T-cell (primary cell): ENCODE data around the gene ZCCHC7. TPM values are rescaled to one million over a fixed set of nuclear protein-coding genes. Genes with fewer than 3 reads are reported as not detected.
"Not testable (repeated sequence)": the region's sequence is repeated elsewhere in the genome, so short reads cannot be mapped to it uniquely, and the experiment has no call there.

Source experiments
- ATAC-seq, 4 experiments: fragments of 200-7000 bp in 3 of 4; fragments of 150-1000 bp in 1 of 4; cut with Tn5 transposase; replicated peaks in 1 of 4; 1 replicate in 3 of 4; 2 replicates in 1 of 4; pipeline ENCODE4 v1.10.0; 2021; ENCODE audit warnings: moderate library complexity in 3 of 4, mild to moderate bottlenecking in 2 of 4, moderate number of reproducible peaks in 1 of 4
- CTCF ChIA-PET, 2 donors: fragments of 300-600 bp; sonication (Branson Sonifier 250); formaldehyde crosslinking; loops; one replicate each; lab custom pipeline; 2022; ENCODE audit warnings: antibody characterized with exemption in 2 of 2; lab: Charles Lee
- POLR2A ChIA-PET, 2 donors: fragments of 300-600 bp; sonication (Branson Sonifier 250); formaldehyde crosslinking; loops; one replicate each; lab custom pipeline; 2022; ENCODE audit warnings: antibody characterized with exemption in 2 of 2; lab: Charles Lee
- DNase-seq, 35 experiments: peaks; one replicate each; pipeline versions ENCODE4 v3.0.0 to v3.0.0-alpha.2; 2013 to 2023
- H3K27ac ChIP-seq: one replicate; pipeline ENCODE4 v1.5.1; 2013; ENCODE audit warnings: low read length
- H3K27me3 ChIP-seq, 2 experiments: replicated peaks in 1 of 2; 1 replicate in 1 of 2; 2 replicates in 1 of 2; pipeline versions ENCODE4 v1.6.1 to v1.7.0; 2013; ENCODE audit warnings: low read length in 1 of 2, mixed read lengths in 1 of 2; ENCODE audit not compliant: control insufficient read depth in 2 of 2, insufficient read depth in 2 of 2; ENCODE audit errors: extremely low read depth in 1 of 2
- H3K36me3 ChIP-seq, 2 donors: 1 replicate in 1 of 2; 2 replicates in 1 of 2; pipeline versions ENCODE4 v1.6.1 to v1.7.0; 2013; ENCODE audit warnings: low read length in 1 of 2; ENCODE audit not compliant: control insufficient read depth in 2 of 2, insufficient read depth in 1 of 2; ENCODE audit errors: extremely low read depth in 1 of 2
- H3K4me1 ChIP-seq, 2 experiments: 1 replicate in 1 of 2; 2 replicates in 1 of 2; pipeline versions ENCODE4 v1.6.1 to v1.7.0; 2013; ENCODE audit warnings: low read length in 2 of 2, mixed read lengths in 1 of 2; ENCODE audit not compliant: insufficient read depth in 2 of 2, control insufficient read depth in 1 of 2; ENCODE audit errors: extremely low read depth in 1 of 2
- H3K4me3 ChIP-seq, 2 donors: 1 replicate in 1 of 2; 2 replicates in 1 of 2; pipeline versions ENCODE4 v1.5.1 to v1.7.0; 2013; ENCODE audit warnings: mild to moderate bottlenecking in 2 of 2, low read length in 1 of 2, moderate library complexity in 1 of 2; ENCODE audit not compliant: control insufficient read depth in 1 of 2; ENCODE audit errors: extremely low read depth in 1 of 2
- H3K9me3 ChIP-seq: 2 replicates; pipeline ENCODE4 v1.7.0; 2013
- H3K27ac Mint-ChIP-seq, 2 donors: one replicate each; pipeline ENCODE4 v1.8.0; 2020 to 2021; ENCODE audit warnings: mild to moderate bottlenecking in 2 of 2, mixed read lengths in 2 of 2
- H3K27me3 Mint-ChIP-seq, 2 donors: one replicate each; pipeline ENCODE4 v1.8.0; 2021 to 2022; ENCODE audit warnings: mixed read lengths in 2 of 2
- H3K36me3 Mint-ChIP-seq: one replicate; pipeline ENCODE4 v1.8.0; 2021; ENCODE audit warnings: mixed read lengths
- H3K4me1 Mint-ChIP-seq, 3 donors: one replicate each; pipeline ENCODE4 v1.8.0; 2020 to 2022; ENCODE audit warnings: mixed read lengths in 3 of 3, mild to moderate bottlenecking in 1 of 3
- H3K4me3 Mint-ChIP-seq, 3 donors: one replicate each; pipeline ENCODE4 v1.8.0; 2020 to 2022; ENCODE audit warnings: mild to moderate bottlenecking in 3 of 3, mixed read lengths in 3 of 3, moderate library complexity in 3 of 3
- H3K9me3 Mint-ChIP-seq, 3 donors: one replicate each; pipeline ENCODE4 v1.8.0; 2020 to 2022; ENCODE audit warnings: mixed read lengths in 3 of 3
- WGBS: methylation state at CpG from one replicate; pipeline ENCODE4 v1.1.5; 2013; ENCODE audit warnings: missing lambda C conversion rate; ENCODE audit not compliant: insufficient coverage; 5-methylcytosine and 5-hydroxymethylcytosine counted together
- total RNA-seq, 35 experiments: library from RNA in 6 of 35; stranded (reverse) in 6 of 35; fragments of 120-200 nt in 1 of 35; gene quantifications; one replicate each; pipeline versions ENCODE4 v1.2.1 to v1.2.4 and lab custom pipeline; 2013 to 2026

The ZCCHC7 gene
- total RNA-seq, 5 donors from 2014 or later (not counting 1 experiment from before 2014, with no cell fraction given) = 29.1 to 44.2 (median 33.5) TPM

DNA sequence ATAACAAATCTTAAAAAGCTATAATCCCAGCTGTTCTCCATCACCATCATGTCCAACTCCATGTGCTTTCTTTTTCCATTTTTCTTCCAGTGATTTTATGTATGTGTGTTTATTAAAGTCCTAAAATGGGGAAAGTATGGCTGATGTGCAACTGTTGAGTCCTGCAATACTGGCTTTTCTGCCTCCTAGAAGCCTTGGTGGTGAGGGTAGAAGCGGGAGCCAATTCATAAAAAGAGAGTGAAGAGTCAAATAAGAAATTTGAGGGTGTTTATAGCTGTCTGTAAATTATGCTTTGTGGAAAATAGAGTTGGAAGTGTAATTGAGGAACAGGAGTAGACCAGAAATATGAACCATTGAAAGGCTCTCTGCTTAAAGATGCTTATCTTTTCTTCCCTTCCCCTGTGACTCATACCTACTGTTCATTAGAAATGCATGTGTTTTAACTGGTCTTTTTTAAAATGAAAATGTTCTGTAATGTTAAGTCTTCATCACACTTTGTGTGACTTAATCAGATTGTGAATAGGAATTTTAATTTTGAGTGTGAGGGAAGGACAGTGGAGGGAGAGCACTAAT lies 80.1 kb downstream of the ZCCHC7 start:
- H3K27ac Mint-ChIP-seq = peak overlapping the region in 1 of 2 donors; percentile 34
- no peak for DNase-seq
- Histone ChIP-seq H3K27ac (no peak overlapping the region), H3K36me3 (no peaks in the 10 kb centered on the region), H3K4me1 (peaks cover 0 to 12% of the 10 kb centered on the region in 2 experiments), H3K4me3 (no peak overlapping the region), H3K9me3 (no peaks in the 10 kb centered on the region), H3K27me3 (no peaks in the 10 kb centered on the region)
- ChIA-PET CTCF (no interaction called here), POLR2A (interaction anchor here (0.6 kb wide), 2 partner anchors 20 to 81 kb away, joined by 3 to 4 read pairs; no protein-coding TSS in a partner anchor)
- H3K4me1 Mint-ChIP-seq = peaks cover 43 to 53% (median 50%) of the 10 kb centered on the region in 3 donors
- H3K9me3 Mint-ChIP-seq = peaks cover 0 to 4% (median 0%) of the 10 kb centered on the region in 3 donors
- H3K4me3 Mint-ChIP-seq = peak overlapping the region in 1 of 3 donors; percentile 3
- ATAC-seq = peak in 2 of 4 experiments; percentile 45 to 52
- peaks cover 51% of the 10 kb centered on the region for H3K36me3 Mint-ChIP-seq
- WGBS = 100% methylated on average over 1 of the region's 1 CpG
- H3K27me3 Mint-ChIP-seq = no peaks in the 10 kb centered on the region

DNA sequence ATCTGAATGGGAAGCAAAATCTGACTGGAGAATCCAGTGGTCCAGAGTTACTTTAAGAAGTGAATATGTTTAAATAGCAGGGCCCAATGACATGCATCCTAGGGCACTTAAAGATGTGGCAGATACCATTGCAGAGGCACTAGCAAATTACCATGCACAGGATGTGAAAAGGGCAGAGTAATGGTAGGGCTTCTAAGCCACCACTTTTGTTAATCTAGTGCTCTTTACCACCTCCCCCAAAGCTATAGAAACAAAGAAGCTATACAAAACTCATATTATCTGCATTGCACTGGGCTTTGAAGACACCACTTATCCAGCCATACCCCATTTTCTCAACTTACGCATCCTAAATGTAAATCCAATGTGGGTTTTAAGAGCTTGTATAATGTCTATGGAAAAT lies 81.2 kb downstream of the ZCCHC7 start:
- H3K9me3 ChIP-seq = no peaks in the 10 kb centered on the region
- Mint-ChIP-seq H3K27ac (no peak overlapping the region), H3K4me1 (peaks cover 42 to 45% (median 44%) of the 10 kb centered on the region in 3 donors), H3K4me3 (no peak overlapping the region), H3K36me3 (peaks cover 51% of the 10 kb centered on the region), H3K9me3 (peaks cover 0 to 4% (median 0%) of the 10 kb centered on the region in 3 donors), H3K27me3 (no peaks in the 10 kb centered on the region)
- H3K27ac ChIP-seq = no peak overlapping the region
- H3K36me3 ChIP-seq = no peaks in the 10 kb centered on the region
- ChIA-PET CTCF (interaction anchor here in 1 of 2 donors (1.0 kb wide), 1 partner anchor 9 kb away, joined by 3 read pairs; no protein-coding TSS in a partner anchor), POLR2A (interaction anchor here in 1 of 2 donors (0.5 kb wide), 1 partner anchor 776 kb away, joined by 3 read pairs; no protein-coding TSS in a partner anchor)
- ATAC-seq (no peak), DNase-seq (no peak)
- peaks cover 0 to 12% of the 10 kb centered on the region in 2 experiments for H3K4me1 ChIP-seq
- H3K4me3 ChIP-seq = no peak overlapping the region
- H3K27me3 ChIP-seq = no peaks in the 10 kb centered on the region
- no CpG with 5 or more reads among the region's 1 CpG for WGBS

DNA sequence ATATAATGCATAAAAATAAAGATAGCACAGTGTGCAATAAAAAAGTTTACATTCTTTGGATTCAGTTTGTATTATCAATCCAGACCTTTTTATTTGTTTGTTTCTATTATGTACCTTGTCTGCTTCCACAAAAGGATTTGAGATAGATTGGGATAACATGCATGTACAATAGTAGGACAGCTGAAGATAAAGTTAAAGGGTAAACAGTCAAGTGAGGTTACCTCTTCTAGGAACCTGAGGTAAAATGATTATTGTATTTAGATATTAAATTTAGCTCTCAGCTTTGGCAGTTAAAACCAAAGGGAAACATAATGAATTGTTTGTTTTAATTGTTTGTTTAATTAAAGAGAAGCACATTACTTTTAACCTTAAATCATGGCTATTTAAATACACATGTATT lies 81.7 kb downstream of the ZCCHC7 start:
- CTCF ChIA-PET = interaction anchor here in 1 of 2 donors (1.0 kb wide), 1 partner anchor 9 kb away, joined by 3 read pairs; no protein-coding TSS in a partner anchor
- peaks cover 39 to 43% (median 41%) of the 10 kb centered on the region in 3 donors for H3K4me1 Mint-ChIP-seq

DNA sequence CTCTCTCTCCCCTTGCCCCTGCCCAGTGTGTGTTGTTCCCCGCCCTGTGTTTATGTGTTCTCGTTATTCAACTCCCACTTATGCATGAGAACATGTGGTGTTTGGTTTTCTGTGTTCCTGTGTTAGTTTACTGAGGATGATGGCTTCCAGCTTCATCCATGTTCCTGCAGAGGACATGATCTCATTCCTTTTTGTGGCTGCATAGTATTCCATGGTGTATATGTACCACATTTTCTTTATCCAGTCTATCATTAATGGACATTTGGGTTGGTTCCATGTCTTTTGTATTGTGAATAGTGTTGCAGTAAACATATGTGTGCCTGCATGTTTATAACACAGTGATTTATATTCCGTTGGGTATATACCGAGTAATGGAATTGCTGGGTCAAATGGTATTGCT lies 83.1 kb downstream of the ZCCHC7 start:
- POLR2A ChIA-PET, H3K36me3 ChIP-seq, H3K27me3 Mint-ChIP-seq, H3K4me1 ChIP-seq, H3K27me3 ChIP-seq, CTCF ChIA-PET, H3K27ac ChIP-seq, H3K27ac Mint-ChIP-seq, H3K9me3 ChIP-seq, ATAC-seq, DNase-seq, H3K9me3 Mint-ChIP-seq, H3K4me3 Mint-ChIP-seq, H3K4me3 ChIP-seq: not testable (repeated sequence)
- 100% methylated on average over 1 of the region's 4 CpGs for WGBS
- peaks cover 31 to 35% (median 32%) of the 10 kb centered on the region in 3 donors for H3K4me1 Mint-ChIP-seq
- H3K36me3 Mint-ChIP-seq = peaks cover 67% of the 10 kb centered on the region

More for the DNA sequence above, 81.7 kb downstream of the ZCCHC7 start:
- peaks cover 56% of the 10 kb centered on the region for H3K36me3 Mint-ChIP-seq
- Histone ChIP-seq H3K27me3 (no peaks in the 10 kb centered on the region), H3K9me3 (no peaks in the 10 kb centered on the region), H3K27ac (no peak overlapping the region), H3K36me3 (no peaks in the 10 kb centered on the region), H3K4me1 (peaks cover 0 to 10% of the 10 kb centered on the region in 2 experiments), H3K4me3 (no peak overlapping the region)
- H3K27me3 Mint-ChIP-seq = no peaks in the 10 kb centered on the region
- POLR2A ChIA-PET = no interaction called here
- no peak overlapping the region for H3K27ac Mint-ChIP-seq
- peaks cover 0 to 4% (median 0%) of the 10 kb centered on the region in 3 donors for H3K9me3 Mint-ChIP-seq
- H3K4me3 Mint-ChIP-seq = no peak overlapping the region
- ATAC-seq (no peak), DNase-seq (no peak)

DNA sequence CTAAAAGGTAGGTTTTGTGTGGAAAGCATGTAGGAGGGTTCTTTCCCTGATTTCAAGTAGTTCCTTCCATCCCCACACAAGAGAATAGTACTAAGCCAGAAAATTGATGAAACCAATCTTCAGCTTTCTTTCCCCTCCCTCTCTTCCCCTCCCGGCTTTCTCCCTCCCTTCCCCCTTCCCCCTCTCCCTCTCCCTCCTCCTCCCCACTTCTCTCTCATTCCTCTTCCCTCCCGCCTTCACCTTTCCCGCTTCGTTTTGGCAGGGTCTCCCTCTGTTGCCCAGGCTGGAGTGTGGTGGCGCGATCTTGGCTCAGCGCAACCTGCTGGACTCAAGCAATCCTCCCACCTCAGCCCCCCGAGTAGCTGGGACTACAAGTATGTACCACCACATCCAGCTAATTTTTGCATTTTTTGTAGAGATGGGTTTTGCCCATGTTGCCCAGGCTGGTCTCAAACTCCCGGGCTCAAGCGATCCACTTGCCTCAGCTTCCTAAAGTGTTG lies 85.8 kb downstream of the ZCCHC7 start:
- Histone ChIP-seq H3K9me3 (no peaks in the 10 kb centered on the region), H3K4me1 (peaks cover 0 to 4% of the 10 kb centered on the region in 2 experiments), H3K4me3 (no peak overlapping the region), H3K27ac (no peak overlapping the region), H3K36me3 (peaks cover 0 to 5% of the 10 kb centered on the region in 2 donors), H3K27me3 (no peaks in the 10 kb centered on the region)
- POLR2A ChIA-PET = no interaction called here
- WGBS = 95% methylated on average over 7 of the region's 10 CpGs
- no peak overlapping the region for H3K27ac Mint-ChIP-seq
- no peak overlapping the region for H3K4me3 Mint-ChIP-seq
- peaks cover 33 to 35% (median 34%) of the 10 kb centered on the region in 3 donors for H3K4me1 Mint-ChIP-seq
- H3K36me3 Mint-ChIP-seq = peaks cover 68% of the 10 kb centered on the region
- H3K9me3 Mint-ChIP-seq = peaks cover 0 to 4% (median 0%) of the 10 kb centered on the region in 3 donors
- CTCF ChIA-PET = no interaction called here
- no peak for DNase-seq
- no peaks in the 10 kb centered on the region for H3K27me3 Mint-ChIP-seq
- no peak for ATAC-seq

DNA sequence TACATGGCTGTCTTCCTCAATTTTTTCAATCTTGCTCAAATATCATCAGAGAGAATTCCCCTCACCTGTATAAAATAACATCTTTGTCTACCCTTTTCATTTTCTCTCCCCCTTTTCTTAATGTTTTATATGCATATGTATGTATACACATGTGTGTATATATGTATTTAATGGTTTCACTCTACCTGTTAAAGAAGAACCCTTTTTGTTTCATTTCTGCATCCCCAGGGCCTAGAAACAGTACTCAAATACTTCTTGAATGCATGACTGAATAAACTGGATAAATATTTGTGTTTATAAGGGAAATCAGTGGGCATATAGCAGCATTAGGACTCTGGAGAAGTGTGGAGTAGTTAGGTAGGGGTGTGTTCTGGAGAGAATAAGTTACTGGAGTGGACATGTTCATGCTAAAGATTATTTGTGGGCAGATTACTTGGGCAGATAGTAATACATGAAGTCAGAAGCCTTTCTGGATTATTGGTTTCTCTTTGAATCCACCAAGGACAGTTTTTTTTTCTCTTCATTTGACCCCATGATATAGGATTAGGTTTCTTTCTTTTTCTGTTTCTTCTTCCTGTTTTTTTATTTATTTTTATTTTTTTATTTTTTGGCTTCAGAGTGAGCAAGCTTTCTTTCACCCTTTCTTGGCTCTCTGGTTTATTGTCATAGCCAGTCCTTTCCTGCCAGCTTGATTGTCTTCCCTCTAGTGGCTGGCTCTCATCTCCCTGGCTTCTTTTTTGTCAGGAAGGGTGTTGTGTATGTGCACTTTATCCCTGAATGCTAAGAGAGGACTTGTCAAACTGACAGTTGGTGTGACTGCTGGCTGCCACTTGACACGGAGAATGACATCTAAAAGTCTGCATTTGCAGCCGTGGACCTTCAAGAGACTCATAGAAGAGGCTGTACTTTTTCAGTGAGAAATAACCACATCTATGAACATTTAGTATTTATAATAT lies 89.3 kb downstream of the ZCCHC7 start:
- no CpG with 5 or more reads among the region's 2 CpGs for WGBS
- peaks cover 46% of the 10 kb centered on the region for H3K36me3 Mint-ChIP-seq

More for the DNA sequence above, 89.3 kb downstream of the ZCCHC7 start:
- ChIA-PET CTCF (no interaction called here), POLR2A (interaction anchor here in 1 of 2 donors (0.6 kb wide), 1 partner anchor 381 kb away, joined by 3 read pairs; no protein-coding TSS in a partner anchor)
- Mint-ChIP-seq H3K27me3 (no peaks in the 10 kb centered on the region), H3K27ac (peak overlapping the region; percentile 3 to 33), H3K4me3 (no peak overlapping the region), H3K9me3 (no peaks in the 10 kb centered on the region), H3K4me1 (peaks cover 37 to 44% (median 42%) of the 10 kb centered on the region in 3 donors)
- Histone ChIP-seq H3K36me3 (peaks cover 0 to 5% of the 10 kb centered on the region in 2 donors), H3K9me3 (no peaks in the 10 kb centered on the region), H3K27ac (no peak overlapping the region), H3K4me3 (no peak overlapping the region), H3K4me1 (peaks cover 0 to 4% of the 10 kb centered on the region in 2 experiments), H3K27me3 (no peaks in the 10 kb centered on the region)
- DNase-seq (no peak), ATAC-seq (no peak)
